Stimulated activated CD4-positive, alpha-beta T cell treated with anti-CD3 and anti-CD28 coated beads, Interleukin-4, amount 100 ng/mL, for 48 hours (primary cell): ENCODE data around the gene UNC5A.
A peak's percentile ranks its signal among the peaks of the same experiment; 100 is the strongest.

Experiments
- DNase-seq, 2 donors: peaks; one replicate each; pipeline ENCODE4 v3.0.0-alpha.2; 2020; ENCODE audit warnings: low read depth in 2 of 2

Gene UNC5A

DNA sequence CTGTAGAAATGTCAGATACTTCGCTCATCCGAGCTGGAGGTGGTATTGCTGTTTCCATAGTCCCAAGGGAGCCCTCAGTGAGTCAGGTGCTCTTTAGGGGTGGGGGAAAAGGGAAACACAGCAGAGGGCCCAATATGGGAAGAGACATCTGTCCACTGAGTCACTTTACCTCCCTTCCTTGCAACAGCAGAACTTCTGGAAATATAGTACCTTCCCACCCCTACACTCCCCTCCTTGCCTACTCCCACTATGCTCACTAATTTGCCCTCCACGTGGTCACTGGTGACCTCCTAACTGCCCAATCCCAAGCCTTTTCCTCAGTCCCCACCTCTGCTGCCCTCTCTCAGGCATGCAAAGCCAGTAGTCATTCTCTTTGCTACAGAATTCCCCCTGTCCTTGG, 86.9 kb downstream of the UNC5A start:
- no peak for DNase-seq

DNA sequence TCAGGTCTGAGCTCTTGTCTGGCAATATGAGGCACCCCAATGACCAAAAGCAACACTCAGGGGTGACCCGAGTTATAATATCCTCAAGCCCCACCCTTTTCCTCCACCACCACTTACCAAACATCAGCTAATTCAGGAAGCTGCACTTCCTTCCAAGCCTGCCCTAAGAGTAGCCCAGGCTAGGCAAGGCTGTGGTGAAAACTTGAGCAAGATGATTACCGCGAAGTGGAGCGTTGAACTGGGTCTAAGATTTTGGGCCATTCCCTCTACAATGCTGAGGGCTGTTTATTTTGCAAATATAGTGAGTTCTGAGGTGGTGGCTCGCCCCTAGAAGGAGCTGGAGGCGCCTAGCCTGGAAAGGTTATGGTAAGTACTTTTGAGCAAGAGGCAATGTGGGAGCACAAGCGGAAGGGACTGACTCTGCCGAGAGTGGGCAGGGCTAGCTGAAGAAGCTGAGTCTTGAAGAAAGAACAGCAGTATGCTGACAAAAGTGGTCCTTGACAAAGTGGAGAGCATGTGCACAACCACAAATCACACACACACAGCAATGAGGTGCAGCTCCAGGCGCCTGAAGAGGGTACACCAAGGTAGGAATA, 89.0 kb downstream of the UNC5A start, which contains the start of gene HK3:
TSS of gene HK3 (minus strand) at position 51 of the 596 bp plus-strand sequence. CDS start 3,187 bp downstream, outside the sequence.
- no peak for DNase-seq

DNA sequence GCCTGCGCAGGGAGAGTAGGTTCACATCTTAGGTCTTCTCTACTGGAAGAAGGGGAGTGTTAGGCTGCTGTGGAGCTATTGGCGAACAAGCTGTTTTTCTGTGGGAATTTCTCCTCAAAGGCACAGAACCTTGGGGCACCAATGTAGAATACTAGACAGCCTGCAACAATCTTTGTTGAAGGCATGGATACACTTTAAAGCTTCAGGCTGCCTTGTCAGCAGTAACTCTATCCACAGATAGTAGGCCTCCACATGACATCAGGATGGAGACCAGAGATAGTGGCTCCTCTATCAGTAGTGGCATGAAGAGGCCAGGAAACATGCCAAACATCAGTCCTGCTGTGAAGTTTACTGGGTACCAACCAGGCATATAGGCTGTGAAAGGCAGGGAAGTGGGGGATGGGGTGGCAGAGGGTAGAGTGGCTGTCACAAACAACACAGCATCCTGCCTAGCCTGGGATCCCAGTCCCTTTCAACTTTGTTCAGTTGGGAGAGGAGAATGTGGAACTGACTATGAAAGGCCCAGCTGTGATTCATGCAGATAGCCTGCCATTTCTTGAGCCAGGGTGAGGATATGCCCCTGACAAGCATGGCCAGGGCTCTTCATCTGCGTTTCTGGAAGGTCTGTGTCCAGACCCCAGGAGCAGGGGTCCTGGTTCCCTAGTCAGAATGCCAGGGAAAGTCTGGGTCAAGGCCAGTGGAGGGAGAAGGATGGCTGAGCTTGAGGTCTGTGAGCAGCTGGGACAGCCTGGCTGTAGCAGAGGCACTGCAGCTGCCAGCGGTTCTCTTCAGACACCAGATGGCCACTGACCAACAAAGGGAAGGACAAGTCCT, 89.8 kb downstream of the UNC5A start:
- no peak for DNase-seq

DNA sequence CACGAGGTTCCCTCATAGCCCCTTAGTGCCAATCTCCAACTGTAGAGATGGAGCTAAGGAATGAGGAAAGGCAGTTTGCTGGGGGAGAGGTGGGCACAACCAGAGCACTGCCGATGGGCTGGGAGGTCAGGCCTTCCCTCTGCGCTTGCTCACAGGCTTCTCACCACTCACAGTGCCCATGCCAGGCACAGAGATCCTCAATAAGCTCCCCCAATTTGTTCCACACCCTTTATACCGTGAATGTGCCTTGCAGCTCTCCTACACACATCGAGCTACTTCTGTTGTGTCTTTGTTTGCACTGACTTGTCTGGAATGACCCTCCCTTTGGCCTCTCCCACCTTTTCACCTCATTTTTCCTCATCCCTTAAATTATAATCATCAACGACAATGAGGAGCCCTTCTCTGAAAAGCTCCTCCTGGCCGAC, 90.4 kb downstream of the UNC5A start:
- DNase-seq = no peak

DNA sequence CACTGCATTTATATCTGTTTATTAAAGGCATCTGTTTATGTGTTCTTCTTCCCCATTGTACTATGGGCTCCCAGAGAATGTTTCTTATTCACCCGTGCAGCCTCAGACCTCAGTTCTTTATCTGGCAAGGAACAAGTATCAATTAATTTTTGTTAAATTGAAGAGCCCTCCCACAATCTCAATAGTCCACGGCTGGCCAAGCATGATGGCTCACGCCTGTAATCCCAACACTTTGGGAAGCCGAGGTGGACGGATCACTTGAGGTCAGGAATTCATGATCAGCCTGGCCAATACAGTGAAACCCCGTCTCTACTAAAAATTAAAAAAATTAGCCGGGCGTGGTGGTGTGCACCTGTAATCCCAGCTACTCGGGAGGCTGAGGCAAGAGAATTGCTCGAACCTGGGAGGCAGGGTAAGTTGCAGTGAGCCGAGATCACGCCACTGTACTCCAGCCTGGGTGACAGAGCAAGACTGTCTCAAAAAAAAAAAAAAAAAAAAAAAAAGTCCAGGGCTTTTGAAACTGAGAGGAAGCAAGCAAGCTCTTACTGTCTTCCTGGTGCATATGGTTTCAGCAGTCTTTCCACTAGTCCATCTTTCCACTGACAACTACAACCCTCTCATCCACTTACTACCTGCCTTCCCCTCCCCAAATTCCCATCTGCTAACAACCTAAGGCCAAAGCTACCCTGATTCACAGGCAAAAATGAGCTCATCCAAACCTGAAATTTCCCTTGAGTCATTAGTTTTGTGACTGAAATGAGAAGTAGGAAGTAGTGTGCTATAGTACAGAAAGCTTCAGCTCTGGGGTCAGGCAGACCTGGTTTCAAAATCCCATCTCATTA, 91.1 kb downstream of the UNC5A start:
- DNase-seq = peak in 1 of 2 donors; percentile 20

DNA sequence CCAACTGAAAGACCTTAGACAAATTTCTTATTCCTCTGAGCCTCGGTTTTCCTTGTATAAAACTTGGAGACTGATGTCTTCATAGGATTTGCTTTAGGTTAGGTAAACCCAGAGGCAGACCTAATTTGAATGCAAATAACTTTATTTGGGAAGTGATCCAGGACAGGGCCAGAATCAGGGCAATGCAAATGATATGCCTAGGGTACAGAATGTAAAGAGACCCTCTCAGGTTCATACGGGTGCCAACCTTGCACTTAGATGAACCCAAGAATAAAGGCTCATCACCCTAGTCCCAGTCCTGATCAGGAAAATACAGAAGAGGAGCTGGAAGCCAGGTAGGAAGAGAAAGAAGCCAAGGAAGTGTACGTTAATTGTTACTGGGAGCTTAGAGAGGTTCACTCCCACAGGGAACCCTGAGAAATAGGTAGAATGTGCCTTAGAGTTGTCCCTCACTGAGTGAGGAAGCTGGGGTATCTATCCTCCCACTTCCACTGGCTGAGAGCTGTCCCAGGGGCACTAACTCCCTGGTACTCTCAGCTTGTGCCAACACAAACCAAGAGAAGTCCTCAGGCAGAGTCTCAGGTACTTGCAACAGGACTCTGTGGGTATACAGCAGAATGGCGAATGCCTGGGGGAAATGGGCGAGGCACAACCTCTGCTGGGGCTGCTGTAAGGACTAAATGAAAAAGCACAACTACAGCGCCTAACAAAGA, 91.9 kb downstream of the UNC5A start:
- no peak for DNase-seq

DNA sequence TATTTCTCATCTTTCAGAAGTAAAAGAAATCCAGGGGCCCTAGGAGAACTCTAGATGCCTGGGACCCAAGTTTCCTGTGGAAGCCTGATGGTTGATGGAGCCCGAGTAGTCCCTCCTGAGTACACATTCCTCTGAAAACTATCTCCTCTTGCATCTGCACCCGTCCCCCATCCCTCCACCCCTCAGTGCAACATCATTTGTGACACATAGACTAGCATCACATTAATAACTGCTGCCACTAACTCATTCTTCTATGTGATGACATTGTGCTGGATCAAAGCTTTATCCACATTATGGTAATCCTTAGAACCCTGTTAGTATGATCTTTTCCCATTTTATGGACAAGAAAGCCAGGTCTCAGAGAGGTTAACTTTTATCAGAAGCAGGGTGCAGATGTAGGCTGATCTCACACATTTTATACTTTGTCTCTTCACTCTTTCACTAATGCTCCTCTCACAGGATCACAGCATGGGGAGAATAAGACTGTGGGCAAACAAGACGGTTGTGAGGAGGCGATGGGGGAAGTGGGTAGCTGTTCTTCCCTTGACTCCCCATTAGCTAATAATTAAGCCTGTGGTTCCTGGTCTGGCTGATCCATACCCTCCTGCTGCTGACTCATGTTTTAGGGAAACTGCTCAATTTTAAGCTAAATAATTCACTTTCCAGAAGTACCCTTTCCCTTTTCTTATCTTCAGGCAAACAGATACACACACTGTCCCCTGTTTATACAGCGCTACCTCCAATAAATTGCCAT, 92.7 kb downstream of the UNC5A start:
- no peak for DNase-seq

DNA sequence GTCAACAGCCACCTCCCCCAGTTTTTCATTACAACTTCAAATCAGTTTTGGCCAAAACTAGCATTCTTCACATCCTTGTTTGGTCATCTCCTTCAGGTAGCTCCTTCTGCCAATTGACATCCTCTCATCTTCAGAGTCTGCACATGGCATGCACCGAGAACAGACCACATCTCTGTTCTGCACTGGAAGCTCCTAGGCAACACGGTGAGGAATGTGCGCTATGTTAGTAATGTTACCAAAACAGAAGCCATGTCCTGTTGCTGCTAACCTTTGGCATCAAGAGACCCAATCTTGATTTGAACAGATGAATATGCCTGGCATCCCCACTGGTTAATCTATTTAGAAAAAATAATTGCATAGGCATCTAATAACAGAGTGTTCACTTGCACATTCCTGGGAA, 93.9 kb downstream of the UNC5A start:
- no peak for DNase-seq

DNA sequence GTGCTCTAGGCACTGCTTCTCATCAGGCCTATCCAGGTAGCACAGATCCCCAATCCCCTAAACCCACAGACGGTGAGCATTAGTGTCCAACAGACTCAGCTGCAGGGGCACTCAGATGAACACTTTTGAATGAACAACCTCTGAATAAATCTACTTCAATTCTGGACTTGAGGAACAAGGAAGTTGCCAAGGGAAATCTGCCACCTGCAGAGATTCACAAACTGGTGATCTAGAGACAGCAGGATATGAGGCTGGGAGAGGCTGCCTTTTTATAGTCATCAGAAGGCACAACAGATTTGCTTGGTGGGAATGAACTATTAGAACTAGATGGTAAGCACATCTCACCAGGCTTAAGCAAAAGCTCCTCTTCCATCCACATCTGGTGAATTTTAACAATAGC, 95.8 kb downstream of the UNC5A start:
- DNase-seq = no peak

DNA sequence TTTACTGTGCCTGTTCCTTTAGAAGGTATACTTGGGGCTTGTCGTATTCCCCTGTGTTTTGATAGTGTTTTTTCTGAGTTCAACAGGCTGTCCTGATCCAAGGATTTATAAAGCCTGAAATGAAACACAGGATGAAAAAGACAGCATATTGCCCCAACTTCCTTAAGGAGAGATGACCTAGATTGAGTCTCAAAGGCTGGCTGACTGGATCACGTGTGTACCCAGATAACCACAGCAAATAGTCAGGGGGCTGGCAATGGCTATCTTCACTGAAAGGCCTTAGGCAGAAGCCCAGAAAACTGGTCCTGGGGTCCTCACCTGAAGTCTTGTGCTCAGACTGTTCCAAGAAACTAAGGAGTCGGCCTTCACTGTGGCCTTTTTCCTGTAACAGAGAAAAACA, 96.4 kb downstream of the UNC5A start:
- DNase-seq = no peak

DNA sequence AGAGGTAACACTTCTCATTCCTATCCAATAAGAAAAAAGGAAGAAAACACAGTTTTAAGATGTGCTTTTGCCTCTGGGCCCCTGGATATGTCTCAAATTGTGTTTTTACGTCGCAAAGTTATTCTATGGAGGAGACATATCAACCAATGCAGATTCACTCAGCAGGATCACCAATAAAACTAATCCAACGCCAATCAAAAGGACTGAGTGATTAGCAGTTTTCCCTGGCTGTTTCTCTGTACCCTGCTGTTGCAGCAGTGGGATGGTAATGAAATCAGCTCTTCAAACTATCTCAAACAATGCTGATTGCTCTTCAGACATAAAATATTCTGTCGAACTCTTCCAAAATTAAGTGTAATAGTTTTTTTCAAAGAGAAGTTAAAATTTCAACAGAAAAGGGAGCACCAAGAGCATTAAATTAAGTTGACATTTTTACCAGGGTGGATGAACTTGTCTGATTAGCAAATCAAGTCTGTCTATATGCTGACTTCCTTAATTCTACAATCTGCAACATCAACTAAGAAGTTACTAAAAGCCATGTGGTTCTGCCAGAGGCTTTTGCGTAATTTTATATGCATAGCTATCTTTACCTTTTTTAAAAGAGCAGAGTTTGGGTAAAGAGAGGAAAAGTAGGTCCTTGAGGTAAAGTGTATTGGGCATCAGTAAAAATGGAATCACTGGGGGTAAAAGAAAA, 98.5 kb downstream of the UNC5A start:
- no peak for DNase-seq

DNA sequence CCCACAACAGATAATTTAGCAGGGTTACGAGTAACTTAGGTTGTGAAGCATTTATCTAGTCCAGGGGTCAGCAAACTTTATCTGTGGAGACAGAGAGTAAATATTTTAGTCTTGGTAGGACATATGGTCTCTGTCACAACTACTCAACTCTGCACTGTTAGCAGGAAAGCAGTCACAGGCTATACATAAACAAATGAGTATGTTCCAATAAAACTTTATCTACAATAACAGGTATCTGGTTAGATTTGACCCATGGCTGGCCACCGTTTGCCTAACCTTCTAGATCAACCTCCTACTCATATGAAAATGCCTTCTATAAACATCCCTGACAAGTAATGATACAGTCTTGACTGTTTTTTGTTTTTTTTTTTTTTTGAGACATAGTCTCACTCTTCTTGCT, 101.8 kb downstream of the UNC5A start:
- DNase-seq = no peak

DNA sequence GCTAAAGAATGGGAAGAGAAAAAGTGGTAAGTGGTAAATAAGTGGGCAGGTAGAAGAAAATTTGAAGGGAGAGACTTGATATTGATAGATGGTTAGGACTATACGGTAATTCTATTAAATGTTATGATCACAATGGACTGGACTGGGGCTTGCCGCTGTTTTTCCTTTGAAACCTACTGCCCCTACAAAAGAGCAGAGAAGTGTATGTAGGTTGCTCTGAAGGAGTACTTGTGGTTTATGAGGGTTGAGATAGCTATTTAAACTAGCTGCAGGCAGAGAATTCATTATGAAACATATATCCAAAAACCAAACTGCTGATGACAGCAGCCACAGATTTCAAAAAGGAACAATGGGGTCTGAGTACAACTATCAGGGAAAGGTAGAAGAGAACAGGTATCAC, 105.5 kb downstream of the UNC5A start:
- no peak for DNase-seq

DNA sequence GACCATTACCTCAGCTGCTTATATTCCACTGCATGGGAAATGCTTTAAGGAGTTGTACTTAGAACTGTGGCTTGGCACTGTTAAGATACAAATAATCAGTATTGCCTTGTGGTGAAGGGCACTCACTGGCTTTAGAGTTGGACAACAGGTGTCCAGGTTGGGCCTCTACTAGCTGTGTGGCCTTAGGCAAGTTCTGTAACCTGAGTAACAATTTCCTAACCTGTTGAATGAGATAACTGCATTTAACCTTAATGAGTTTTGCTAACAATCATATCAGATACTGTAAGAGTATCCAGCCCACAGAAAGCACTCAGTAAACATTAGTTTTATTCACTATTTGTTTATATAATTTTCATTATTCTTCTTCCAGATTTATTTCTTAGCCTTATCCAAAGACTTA, 106.0 kb downstream of the UNC5A start:
- no peak for DNase-seq

DNA sequence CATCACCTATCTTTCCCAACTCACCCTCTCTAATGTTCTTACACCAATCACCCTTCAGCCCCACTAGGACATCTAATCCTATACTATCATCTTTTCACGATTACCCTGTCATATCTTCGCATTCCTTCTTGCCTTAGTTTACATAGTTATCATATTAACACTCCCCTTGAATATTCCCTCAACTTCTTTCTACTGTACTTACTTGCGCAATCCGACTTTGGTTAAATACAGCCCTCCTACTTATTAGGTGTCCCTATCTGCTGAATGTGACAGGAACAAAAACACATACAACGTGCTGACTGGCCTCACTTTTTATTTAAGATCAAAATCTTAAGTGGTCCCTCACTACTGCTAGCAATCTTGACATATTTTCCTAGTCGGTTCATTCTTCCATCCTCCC, 108.3 kb downstream of the UNC5A start:
- no peak for DNase-seq

DNA sequence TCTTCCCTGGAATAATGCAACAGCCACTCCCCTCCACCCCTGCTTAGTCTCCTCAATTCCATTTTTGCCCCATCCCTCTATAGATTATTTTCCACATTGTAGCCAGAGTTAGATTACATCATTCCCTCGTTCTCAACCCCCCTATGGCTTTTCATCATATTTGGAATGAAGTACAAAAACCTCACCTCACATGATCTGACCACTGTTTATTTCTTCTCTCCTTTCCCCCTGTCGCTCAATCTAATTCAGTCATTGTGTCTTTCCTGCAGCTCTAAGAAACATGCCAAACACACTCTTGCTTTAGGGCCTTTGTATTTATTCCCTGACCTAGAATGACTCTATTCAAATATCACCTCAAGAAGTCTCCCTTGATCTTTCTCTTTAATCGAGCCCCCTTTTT, 111.4 kb downstream of the UNC5A start:
- DNase-seq = no peak

DNA sequence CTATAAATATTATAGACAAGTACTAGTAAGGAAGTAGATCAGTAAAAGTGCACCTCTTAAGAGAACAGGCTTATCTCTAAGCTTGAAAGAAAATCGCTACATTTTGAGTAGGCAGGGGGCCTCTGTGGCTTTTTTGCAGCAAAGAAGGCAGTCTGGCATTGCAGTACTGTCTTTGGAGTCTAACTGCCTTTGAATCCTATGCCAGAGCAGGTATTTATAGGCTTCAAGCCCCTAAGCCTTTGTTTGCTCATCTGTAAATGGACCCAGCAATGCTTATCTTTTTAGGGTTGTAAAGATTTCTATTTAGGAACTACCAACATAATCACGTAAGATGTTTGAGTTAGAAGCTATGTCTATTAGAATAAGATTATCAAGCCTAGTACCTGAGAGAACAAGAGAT, 112.5 kb downstream of the UNC5A start:
- DNase-seq = no peak

DNA sequence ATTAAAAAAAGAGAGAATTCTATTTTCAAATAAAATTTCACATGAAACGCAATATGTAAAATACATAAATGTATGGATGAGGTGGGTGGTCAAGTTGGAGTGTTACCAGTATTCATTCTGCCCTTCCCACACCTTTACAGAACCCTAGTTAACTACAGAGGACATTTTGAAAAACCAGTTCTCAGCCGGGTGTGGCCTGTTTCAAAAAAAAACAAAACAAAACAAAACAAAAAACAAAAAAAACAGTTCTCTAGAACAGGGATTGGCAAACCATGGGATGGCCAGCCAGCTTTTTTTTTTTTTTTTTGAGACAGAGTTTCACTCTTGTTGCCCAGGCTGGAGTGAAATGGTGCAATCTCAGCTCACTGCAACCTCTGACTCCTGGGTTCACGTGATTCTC, 117.2 kb downstream of the UNC5A start:
- no peak for DNase-seq

DNA sequence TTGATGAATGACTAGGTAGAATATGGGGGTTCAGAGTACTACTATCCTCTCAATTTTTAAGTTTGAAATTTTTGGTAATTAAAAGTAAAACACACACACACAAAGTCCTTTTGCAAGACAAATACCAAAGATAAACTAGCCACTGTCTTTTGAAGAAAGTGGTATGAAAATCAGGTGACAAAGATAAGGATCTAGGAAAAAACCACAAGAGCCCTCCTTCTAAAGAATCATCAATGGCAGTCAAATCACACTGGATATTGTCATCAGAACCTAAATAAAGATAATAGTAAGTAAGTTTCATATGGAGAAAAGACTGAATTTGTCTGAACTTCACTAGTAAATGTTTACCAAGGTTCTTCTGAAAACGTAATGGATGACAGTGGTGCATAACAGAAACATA, 119.3 kb downstream of the UNC5A start:
- no peak for DNase-seq
